Uterus (tissue), 4 donors: ENCODE results near the gene NOLC1. TPM values are rescaled to one million over a fixed set of nuclear protein-coding genes. Genes with fewer than 3 reads are reported as not detected.

Source experiments
- DNase-seq, 2 donors: peaks; one replicate each; pipeline ENCODE4 v3.0.0-alpha.2; 2019 to 2020
- H3K27ac ChIP-seq, 2 donors: fragments of 200-600 bp; sonication (generic); 1 replicate in 1 of 2; 2 replicates in 1 of 2; pipeline ENCODE4 v1.5.1; 2016 to 2018
- H3K27me3 ChIP-seq, 2 donors: fragments of 200-600 bp; sonication (generic); one replicate each; pipeline ENCODE4 v1.5.1; 2018 to 2019; ENCODE audit warnings: control low read depth in 1 of 2
- H3K36me3 ChIP-seq, 2 donors: fragments of 200-600 bp; sonication (generic); one replicate each; pipeline ENCODE4 v1.5.1; 2019; ENCODE audit warnings: control low read depth in 1 of 2
- H3K4me1 ChIP-seq, 2 donors: fragments of 200-600 bp; sonication (generic); one replicate each; pipeline ENCODE4 v1.5.1; 2018 to 2019; ENCODE audit warnings: control low read depth in 1 of 2
- H3K4me3 ChIP-seq, 2 donors: fragments of 200-600 bp; sonication (generic); 1 replicate in 1 of 2; 2 replicates in 1 of 2; pipeline ENCODE4 v1.5.1; 2018 to 2019; ENCODE audit warnings: mild to moderate bottlenecking in 1 of 2
- H3K9me3 ChIP-seq, 2 donors: fragments of 200-600 bp; sonication (generic); one replicate each; pipeline ENCODE4 v1.5.1; 2019; ENCODE audit warnings: control low read depth in 1 of 2
- CTCF ChIP-seq, 4 experiments: fragments of 200-600 bp in 2 of 4; fragments of 450-650 bp in 2 of 4; sonication (generic) in 2 of 4; IDR thresholded peaks; one replicate each; pipeline ENCODE4 v1.5.1; 2016 to 2019; ENCODE audit warnings: antibody characterized with exemption in 4 of 4, mild to moderate bottlenecking in 2 of 4, moderate library complexity in 1 of 4
- POLR2A ChIP-seq, 2 donors: fragments of 450-650 bp; IDR thresholded peaks; one replicate each; pipeline ENCODE4 v1.6.1; 2016; ENCODE audit warnings: antibody characterized with exemption in 2 of 2, mild to moderate bottlenecking in 1 of 2, moderate library complexity in 1 of 2
- intact Hi-C: fragments of 100-400 bp; cut with DNase I; formaldehyde crosslinking; loops from one replicate; pipeline ENCODE4 v1.15.1; 2023; ENCODE audit warnings: low total_unique reads
- total RNA-seq, 4 donors: library from RNA; depleted of rRNA in 3 of 4; stranded (reverse); fragments of >200 nt in 3 of 4; gene quantifications; one replicate each; pipeline versions ENCODE4 v1.1.0 to v1.2.4, GENCODE V29; 2014 to 2023
- donor health status: DM: yes; HTN: yes; CAD: no.

NOLC1 gene
- total RNA-seq, 4 donors from 2014 or later: 15.4 to 54.0 (median 27.4) TPM

- no peak overlapping the region for H3K27ac ChIP-seq
- TF ChIP-seq POLR2A (IDR thresholded peaks at IDR 0.05) (no peak), CTCF (IDR thresholded peaks at IDR 0.05) (no peak)
- no peaks in the 10 kb centered on the region for H3K36me3 ChIP-seq
- no peak overlapping the region for H3K4me3 ChIP-seq
- H3K4me1 ChIP-seq: peaks cover 10 to 20% of the 10 kb centered on the region in 2 donors
- DNase-seq: no peak
- intact Hi-C loops: no loop called here
- no peaks in the 10 kb centered on the region for H3K27me3 ChIP-seq
- no peaks in the 10 kb centered on the region for H3K9me3 ChIP-seq
Observed at GRCh38 chr10:102111276-102111675, 40.9 kb upstream of the NOLC1 start.

GRCh38 chr10:102112210-102112817, 39.9 kb upstream of the NOLC1 start:
- Histone ChIP-seq H3K4me1 (peaks cover 10 to 29% of the 10 kb centered on the region in 2 donors), H3K27ac (peak overlapping the region in 1 of 2 donors; percentile 100)

GRCh38 chr10:102113261-102113955, 38.8 kb upstream of the NOLC1 start:
- intact Hi-C loops: no loop called here
- Histone ChIP-seq H3K36me3 (no peaks in the 10 kb centered on the region), H3K4me1 (peaks cover 10 to 39% of the 10 kb centered on the region in 2 donors), H3K4me3 (peak overlapping the region; percentile 45 to 55), H3K27ac (peak overlapping the region; percentile 98 to 100), H3K27me3 (no peaks in the 10 kb centered on the region), H3K9me3 (no peaks in the 10 kb centered on the region)
- no peak for DNase-seq
- TF ChIP-seq CTCF (IDR thresholded peaks at IDR 0.05): no peak
- TF ChIP-seq POLR2A (IDR thresholded peaks at IDR 0.05): no peak

More at GRCh38 chr10:102112210-102112817, 39.9 kb upstream of the NOLC1 start:
- TF ChIP-seq POLR2A (IDR thresholded peaks at IDR 0.05) (no peak), CTCF (IDR thresholded peaks at IDR 0.05) (no peak)
- Histone ChIP-seq H3K36me3 (no peaks in the 10 kb centered on the region), H3K9me3 (no peaks in the 10 kb centered on the region), H3K4me3 (no peak overlapping the region), H3K27me3 (no peaks in the 10 kb centered on the region)
- no peak for DNase-seq
- intact Hi-C loops: no loop called here

GRCh38 chr10:102113956-102114857, 38.0 kb upstream of the NOLC1 start:
- Histone ChIP-seq H3K36me3 (no peaks in the 10 kb centered on the region), H3K27me3 (no peaks in the 10 kb centered on the region), H3K4me3 (peak overlapping the region; percentile 45 to 55), H3K4me1 (peaks cover 10 to 43% of the 10 kb centered on the region in 2 donors), H3K9me3 (no peaks in the 10 kb centered on the region), H3K27ac (peak overlapping the region; percentile 98 to 100)
- intact Hi-C loops: no loop called here
- DNase-seq: peak; percentile 32 to 39
- TF ChIP-seq POLR2A (IDR thresholded peaks at IDR 0.05) (no peak), CTCF (IDR thresholded peaks at IDR 0.05) (no peak)
